H1 (cell line): Measurements from ENCODE around the gene SLC7A5. TPM values are rescaled to one million over a fixed set of nuclear protein-coding genes. Genes with fewer than 3 reads are reported as not detected.

Source experiments
- CTCF ChIA-PET: fragments of 300-600 bp; sonication (Branson Sonifier 250); formaldehyde crosslinking; loops from one replicate; lab custom pipeline; 2021; ENCODE audit not compliant: partially characterized antibody; lab: Charles Lee
- POLR2A ChIA-PET: fragments of 300-600 bp; sonication (Branson Sonifier 250); formaldehyde crosslinking; loops from one replicate; lab custom pipeline; 2021; ENCODE audit warnings: inconsistent platforms; ENCODE audit not compliant: partially characterized antibody; lab: Charles Lee
- DNase-seq, 2 experiments: peaks; one replicate each; pipeline versions ENCODE4 v3.0.0 to v3.0.0-alpha.2; 2010 to 2022; ENCODE audit warnings: low spot score in 2 of 2, low read depth in 1 of 2, mixed read lengths in 1 of 2
- FAIRE-seq: peaks from 2 replicates; lab custom pipeline; 2011; peaks lifted over from hg19 to GRCh38; lab: Jason Lieb, UNC
- H2AFZ ChIP-seq: 2 replicates; pipeline ENCODE4 v1.8.1; 2012; ENCODE audit warnings: low read length, inconsistent platforms
- H2AK5ac ChIP-seq: 2 replicates; pipeline ENCODE4 v1.6.1; 2013; ENCODE audit warnings: low read depth, low read length
- H2BK120ac ChIP-seq: replicated peaks from 2 replicates; pipeline ENCODE3; 2013; ENCODE audit warnings: low read depth, low read length, inconsistent platforms
- H2BK12ac ChIP-seq: 2 replicates; pipeline ENCODE4 v1.6.1; 2013; ENCODE audit warnings: low read depth, low read length
- H2BK15ac ChIP-seq: 2 replicates; pipeline ENCODE4 v1.6.1; 2013; ENCODE audit warnings: low read length
- H2BK20ac ChIP-seq: 2 replicates; pipeline ENCODE4 v1.6.1; 2013; ENCODE audit warnings: low read length
- H2BK5ac ChIP-seq: 2 replicates; pipeline ENCODE4 v1.6.1; 2013; ENCODE audit warnings: low read depth, low read length
- H3K14ac ChIP-seq: 2 replicates; pipeline ENCODE4 v1.6.1; 2013; ENCODE audit warnings: inconsistent platforms; ENCODE audit not compliant: insufficient read length
- H3K18ac ChIP-seq: 2 replicates; pipeline ENCODE4 v1.6.1; 2013; ENCODE audit warnings: low read length; ENCODE audit errors: extremely low read depth
- H3K23ac ChIP-seq: 2 replicates; pipeline ENCODE4 v1.6.1; 2013; ENCODE audit warnings: inconsistent platforms; ENCODE audit not compliant: insufficient read length
- H3K23me2 ChIP-seq: 2 replicates; pipeline ENCODE4 v1.6.1; 2013; ENCODE audit warnings: low read depth, low read length
- H3K27ac ChIP-seq: 2 replicates; pipeline ENCODE4 v1.6.1; 2011; ENCODE audit warnings: low read depth, low read length, inconsistent platforms
- H3K27me3 ChIP-seq, 4 experiments: replicated peaks in 1 of 4; 1 replicate in 1 of 4; 2 replicates in 3 of 4; pipeline versions ENCODE4 v1.6.1 to v1.8.1; 2011 to 2013; ENCODE audit warnings: low read length in 3 of 4, mild to moderate bottlenecking in 3 of 4, inconsistent platforms in 2 of 4, mixed read lengths in 2 of 4, moderate library complexity in 1 of 4; ENCODE audit not compliant: control insufficient read depth in 3 of 4, insufficient read depth in 3 of 4; ENCODE audit errors: extremely low read depth in 1 of 4
- H3K36me3 ChIP-seq, 4 experiments: 2 replicates each; pipeline versions ENCODE4 v1.6.1 to v1.8.1; 2011 to 2013; ENCODE audit warnings: mild to moderate bottlenecking in 4 of 4, low read length in 3 of 4, moderate library complexity in 2 of 4, control low read depth in 1 of 4, inconsistent platforms in 1 of 4; ENCODE audit not compliant: insufficient read depth in 4 of 4, control insufficient read depth in 2 of 4
- H3K4ac ChIP-seq: replicated peaks from 2 replicates; pipeline ENCODE3; 2013; ENCODE audit warnings: low read length, low read depth, mixed read lengths, inconsistent platforms; ENCODE audit not compliant: insufficient read length
- H3K4me1 ChIP-seq, 4 experiments: replicated peaks in 1 of 4; 1 replicate in 1 of 4; 2 replicates in 3 of 4; pipeline versions ENCODE4 v1.6.1 to v1.8.1; 2011 to 2013; ENCODE audit warnings: low read length in 3 of 4, inconsistent platforms in 2 of 4, mixed read lengths in 1 of 4; ENCODE audit not compliant: insufficient read depth in 4 of 4, control insufficient read depth in 3 of 4
- H3K4me2 ChIP-seq, 2 experiments: 2 replicates each; pipeline versions ENCODE4 v1.6.1 to v1.8.1; 2011 to 2013; ENCODE audit warnings: low read depth in 2 of 2, low read length in 2 of 2, control low read depth in 1 of 2, inconsistent platforms in 1 of 2, mild to moderate bottlenecking in 1 of 2; ENCODE audit not compliant: insufficient read depth in 1 of 2
- H3K4me3 ChIP-seq, 4 experiments: fragments of 200-600, 300-600 bp in 1 of 4; sonication (generic), shearing (Covaris generic), sonication (Bioruptor Twin) in 1 of 4; 2 replicates each; pipeline versions ENCODE4 v1.5.1 to v1.8.1; 2011 to 2016; ENCODE audit warnings: low read length in 4 of 4, low read depth in 3 of 4, control low read depth in 2 of 4, inconsistent platforms in 2 of 4, mild to moderate bottlenecking in 2 of 4, mixed read lengths in 1 of 4, moderate library complexity in 1 of 4; ENCODE audit not compliant: insufficient read depth in 2 of 4; ENCODE audit errors: extremely low read depth in 1 of 4
- H3K56ac ChIP-seq: replicated peaks from 2 replicates; pipeline ENCODE3; 2013; ENCODE audit warnings: low read depth, mild to moderate bottlenecking, mixed read lengths, low read length, inconsistent platforms; ENCODE audit not compliant: insufficient read length
- H3K79me1 ChIP-seq: 2 replicates; pipeline ENCODE4 v1.6.1; 2013; ENCODE audit warnings: low read depth, low read length, control low read depth
- H3K79me2 ChIP-seq, 2 experiments: 2 replicates each; pipeline versions ENCODE4 v1.6.1 to v1.8.1; 2012 to 2013; ENCODE audit warnings: low read length in 2 of 2, mild to moderate bottlenecking in 2 of 2, inconsistent platforms in 1 of 2; ENCODE audit not compliant: insufficient read depth in 2 of 2, control insufficient read depth in 1 of 2
- H3K9ac ChIP-seq, 4 experiments: replicated peaks in 1 of 4; 1 replicate in 1 of 4; 2 replicates in 3 of 4; pipeline versions ENCODE4 v1.6.1 to v1.8.1; 2011 to 2013; ENCODE audit warnings: low read depth in 3 of 4, low read length in 3 of 4, control low read depth in 2 of 4, mild to moderate bottlenecking in 2 of 4, moderate library complexity in 2 of 4, inconsistent platforms in 1 of 4; ENCODE audit errors: extremely low read depth in 1 of 4
- H3K9me3 ChIP-seq, 2 experiments: 2 replicates each; pipeline versions ENCODE4 v1.6.1 to v1.8.1; 2012 to 2013; ENCODE audit warnings: mild to moderate bottlenecking in 2 of 2, moderate library complexity in 2 of 2, control low read depth in 1 of 2, inconsistent platforms in 1 of 2, low read depth in 1 of 2, low read length in 1 of 2, mixed read lengths in 1 of 2; ENCODE audit not compliant: insufficient read depth in 2 of 2
- H4K20me1 ChIP-seq, 2 experiments: replicated peaks in 1 of 2; 2 replicates each; pipeline versions ENCODE3 to v1.8.1; 2011 to 2013; ENCODE audit warnings: inconsistent platforms in 2 of 2, low read length in 2 of 2, mild to moderate bottlenecking in 1 of 2; ENCODE audit not compliant: insufficient read depth in 2 of 2, control insufficient read depth in 1 of 2
- H4K5ac ChIP-seq: 2 replicates; pipeline ENCODE4 v1.6.1; 2013; ENCODE audit warnings: low read length, low read depth, mixed read lengths, inconsistent platforms; ENCODE audit not compliant: insufficient read length
- H4K8ac ChIP-seq: 2 replicates; pipeline ENCODE4 v1.8.0; 2013; ENCODE audit warnings: mild to moderate bottlenecking, moderate library complexity, low read length, inconsistent platforms; ENCODE audit not compliant: insufficient read depth; ENCODE audit errors: extremely low read depth
- H4K91ac ChIP-seq: replicated peaks from 2 replicates; pipeline ENCODE3; 2013; ENCODE audit warnings: low read length, mixed read lengths, inconsistent platforms; ENCODE audit not compliant: insufficient read length
- BACH1 ChIP-seq: IDR thresholded peaks from 2 replicates; pipeline ENCODE4 v1.6.1; 2012; ENCODE audit warnings: low read length, improper control_type of control experiment
- BCL11A ChIP-seq, 2 experiments: IDR thresholded peaks; one replicate each; pipeline ENCODE4 v1.6.1; 2011; ENCODE audit warnings: low read depth in 2 of 2, low read length in 2 of 2, mild to moderate bottlenecking in 2 of 2
- CBX5 ChIP-seq: fragments of 300-800, 300-1000 bp; sonication (generic); IDR thresholded peaks from 2 replicates; pipeline ENCODE4 v1.7.1; 2016; ENCODE audit warnings: antibody characterized with exemption, low read length, low read depth
- JUN ChIP-seq: IDR thresholded peaks from 2 replicates; pipeline ENCODE4 v1.6.1; 2011; ENCODE audit warnings: low read depth, mild to moderate bottlenecking, improper control_type of control experiment, low read length
- MAFK ChIP-seq: IDR thresholded peaks from 2 replicates; pipeline ENCODE4 v1.6.1; 2012; ENCODE audit warnings: low read depth, mild to moderate bottlenecking, improper control_type of control experiment, low read length
- NRF1 ChIP-seq: IDR thresholded peaks from 2 replicates; pipeline ENCODE4 v1.6.1; 2011; ENCODE audit warnings: mild to moderate bottlenecking, low read depth, low read length, improper control_type of control experiment
- SAP30 ChIP-seq: fragments of 300-600 bp; sonication (generic); IDR thresholded peaks from 2 replicates; pipeline ENCODE4 v1.7.1; 2012; ENCODE audit warnings: low read length, moderate library complexity, mild to moderate bottlenecking, inconsistent platforms; ENCODE audit not compliant: insufficient read depth, insufficient replicate concordance
- SIX5 ChIP-seq: IDR thresholded peaks from 2 replicates; pipeline ENCODE4 v1.6.1; 2011; ENCODE audit warnings: mild to moderate bottlenecking, low read depth, low read length
- SP1 ChIP-seq: IDR thresholded peaks from 2 replicates; pipeline ENCODE4 v1.6.1; 2011; ENCODE audit warnings: low read depth, low read length
- SP2 ChIP-seq: IDR thresholded peaks from 2 replicates; pipeline ENCODE4 v1.6.1; 2012; ENCODE audit warnings: mild to moderate bottlenecking, low read length, inconsistent platforms
- TEAD4 ChIP-seq: IDR thresholded peaks from 2 replicates; pipeline ENCODE4 v1.6.1; 2012; ENCODE audit warnings: low read depth, low read length, inconsistent platforms, mixed read lengths
- USF2 ChIP-seq: IDR thresholded peaks from 2 replicates; pipeline ENCODE4 v1.6.1; 2011; ENCODE audit warnings: low read length, improper control_type of control experiment
- WGBS, 2 experiments: shearing (Covaris generic) in 1 of 2; methylation state at CpG; one replicate each; pipeline versions ENCODE4 v1.1.6 to v1.1.7; 2013 to 2015; ENCODE audit warnings: low lambda C conversion rate in 2 of 2, mixed read lengths in 2 of 2, inconsistent platforms in 1 of 2, low coverage in 1 of 2, missing lambda C conversion rate in 1 of 2; ENCODE audit not compliant: insufficient replicate concordance in 2 of 2, insufficient coverage in 1 of 2, insufficient read length in 1 of 2; ENCODE audit errors: extremely low coverage in 1 of 2, missing lambda C conversion rate in 1 of 2; 5-methylcytosine and 5-hydroxymethylcytosine counted together
- polyA plus RNA-seq, 7 experiments: library from polyadenylated mRNA; depleted of rRNA in 3 of 7; stranded (reverse) in 5 of 7; unstranded in 2 of 7; fragments of >200 nt in 5 of 7; fragments of 200-250 nt in 2 of 7; gene quantifications; 1 replicate in 5 of 7; 2 replicates in 1 of 7; 4 replicates in 1 of 7; pipeline versions ENCODE4 v1.2.1 to v1.2.3, GENCODE V29; 2011 to 2013; ENCODE audit warnings: missing spikeins in 2 of 7, mixed read lengths in 2 of 7
- total RNA-seq: library from RNA; stranded (reverse); fragmentation: NEBNext Ultra II Directional; extraction: Animal tissue kit (Norgen Biotek cat#: 25700); gene quantifications from 2 replicates; pipeline ENCODE4 v1.2.1, GENCODE V29; 2021

SLC7A5 gene
- total and polyA plus RNA-seq, 2 of the 8 experiments (the other 6 are each of a cell fraction or from before 2014, with no cell fraction given) = 68.2 to 341 TPM

GRCh38 chr16:87895641-87896141 is 26.4 kb upstream of the SLC7A5 start:
- H2BK12ac ChIP-seq = peak overlapping the region; percentile 75; the same call in 1 of the 2 replicates
- H2BK5ac ChIP-seq = no peak overlapping the region
- no peak for FAIRE-seq
- no peak for TF ChIP-seq SAP30
- no peak for TF ChIP-seq JUN
- TF ChIP-seq SP1 = no peak
- no peak for TF ChIP-seq SIX5
- TF ChIP-seq BCL11A (IDR thresholded peaks at IDR 0.05; ENCODE audit: low read depth in 2 of 2, low read length in 2 of 2) = no peak
- TF ChIP-seq BACH1 = no peak
- TF ChIP-seq USF2 = no peak
- TF ChIP-seq SP2 = no peak
- no peak for TF ChIP-seq CBX5
- no peak for TF ChIP-seq TEAD4
- no peak for TF ChIP-seq MAFK
- TF ChIP-seq NRF1 = no peak

More at GRCh38 chr16:87895641-87896141, 26.4 kb upstream of the SLC7A5 start:
- Histone ChIP-seq H3K79me2 (no peaks in the 10 kb centered on the region), H2BK20ac (no peak overlapping the region), H3K4ac (no peak overlapping the region), H3K9ac (no peak overlapping the region), H3K23ac (no peak overlapping the region), H4K8ac (no peak overlapping the region), H3K4me1 (no peaks in the 10 kb centered on the region), H3K4me3 (no peak overlapping the region), H3K23me2 (no peaks in the 10 kb centered on the region), H3K27ac (no peak overlapping the region), H4K91ac (no peak overlapping the region), H3K56ac (no peak overlapping the region), H3K4me2 (no peak overlapping the region), H3K18ac (no peak overlapping the region), H3K36me3 (no peaks in the 10 kb centered on the region), H2BK120ac (no peak overlapping the region), H3K9me3 (no peaks in the 10 kb centered on the region), H3K27me3 (no peaks in the 10 kb centered on the region), H2AK5ac (no peak overlapping the region), H2AFZ (no peak overlapping the region), H2BK15ac (no peak overlapping the region), H4K5ac (no peak overlapping the region), H3K14ac (no peak overlapping the region), H4K20me1 (no peaks in the 10 kb centered on the region), H3K79me1 (no peaks in the 10 kb centered on the region)
- DNase-seq = no peak
- WGBS, 2 experiments = 92% methylated on average over 8 of the region's 10 CpGs; no CpG with 5 or more reads in 1 of the 2 experiments
- CTCF ChIA-PET = interaction anchor here (0.8 to 3.0 kb wide), 5 partner anchors 10 to 119 kb away, joined by 3 to 9 read pairs (median 4); no protein-coding TSS in a partner anchor
- POLR2A ChIA-PET = no interaction called here
